Measurements from ENCODE around the gene CROCC2. TPM values are rescaled to one million over a fixed set of nuclear protein-coding genes. Genes with fewer than 3 reads are reported as not detected.
A peak's percentile ranks its signal among the peaks of the same experiment; 100 is the strongest.

The CROCC2 gene
- total and polyA plus RNA-seq, 12 donors, result 0.07 to 0.65 (median 0.28) TPM; not detected in 6

DNA sequence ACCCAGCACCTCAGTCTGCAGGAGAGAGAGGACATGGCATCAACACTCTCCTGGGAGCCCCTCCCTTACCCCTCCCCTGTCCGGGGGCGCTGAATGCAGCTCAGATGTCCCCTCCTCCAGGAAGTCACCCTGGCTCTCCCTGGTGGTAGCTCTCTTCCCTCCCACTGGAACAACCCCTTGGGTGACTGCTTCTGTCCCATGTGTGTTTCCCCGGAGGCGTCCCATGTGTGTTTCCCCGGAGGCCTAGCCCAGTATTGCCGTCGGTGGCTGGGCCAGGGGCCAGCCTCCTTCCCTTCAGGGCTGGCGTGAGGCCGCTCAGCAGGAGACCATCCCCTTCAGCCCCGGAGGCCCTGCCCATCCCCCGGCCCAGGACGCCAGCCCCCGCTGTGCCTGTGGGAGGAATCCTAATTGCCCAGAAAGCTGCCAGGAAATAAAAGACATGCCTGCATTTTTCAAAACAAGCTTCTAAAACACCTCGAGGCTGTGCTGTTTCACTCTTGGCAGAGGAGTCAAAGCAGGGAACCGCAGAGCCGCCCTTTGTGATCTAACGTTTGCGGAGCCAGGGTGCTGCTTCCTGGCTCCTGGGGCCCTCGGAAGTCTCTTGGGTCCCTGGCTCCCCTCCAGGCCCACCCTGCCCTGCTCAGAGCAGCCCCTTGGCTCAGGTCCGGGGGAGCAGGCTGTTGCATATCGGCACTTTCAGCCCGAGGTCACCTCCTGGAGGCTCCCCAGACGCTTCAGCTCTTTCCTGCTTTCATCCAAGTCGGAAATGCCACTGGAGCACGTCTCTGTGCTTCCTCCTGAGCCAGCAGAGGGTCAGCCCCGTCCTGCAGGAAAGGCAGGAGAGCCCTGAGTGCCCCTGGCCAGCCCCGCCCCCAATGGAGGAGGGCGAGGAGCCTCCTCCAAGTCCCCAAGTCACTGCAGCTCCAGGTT is 103.7 kb downstream of the CROCC2 start:
- H3K4me1 ChIP-seq (replicated peaks in 1 of 2), result peaks cover 16 to 27% of the 10 kb centered on the region in 2 donors
- intact Hi-C loops (cut with DNase I), result no loop called here
- peaks cover 0 to 4% (median 0%) of the 10 kb centered on the region in 3 donors for H3K9me3 ChIP-seq (replicated peaks in 1 of 3)
- no peak for TF ChIP-seq POLR2A (IDR thresholded peaks at IDR 0.05)
- TF ChIP-seq, protein P1, sequence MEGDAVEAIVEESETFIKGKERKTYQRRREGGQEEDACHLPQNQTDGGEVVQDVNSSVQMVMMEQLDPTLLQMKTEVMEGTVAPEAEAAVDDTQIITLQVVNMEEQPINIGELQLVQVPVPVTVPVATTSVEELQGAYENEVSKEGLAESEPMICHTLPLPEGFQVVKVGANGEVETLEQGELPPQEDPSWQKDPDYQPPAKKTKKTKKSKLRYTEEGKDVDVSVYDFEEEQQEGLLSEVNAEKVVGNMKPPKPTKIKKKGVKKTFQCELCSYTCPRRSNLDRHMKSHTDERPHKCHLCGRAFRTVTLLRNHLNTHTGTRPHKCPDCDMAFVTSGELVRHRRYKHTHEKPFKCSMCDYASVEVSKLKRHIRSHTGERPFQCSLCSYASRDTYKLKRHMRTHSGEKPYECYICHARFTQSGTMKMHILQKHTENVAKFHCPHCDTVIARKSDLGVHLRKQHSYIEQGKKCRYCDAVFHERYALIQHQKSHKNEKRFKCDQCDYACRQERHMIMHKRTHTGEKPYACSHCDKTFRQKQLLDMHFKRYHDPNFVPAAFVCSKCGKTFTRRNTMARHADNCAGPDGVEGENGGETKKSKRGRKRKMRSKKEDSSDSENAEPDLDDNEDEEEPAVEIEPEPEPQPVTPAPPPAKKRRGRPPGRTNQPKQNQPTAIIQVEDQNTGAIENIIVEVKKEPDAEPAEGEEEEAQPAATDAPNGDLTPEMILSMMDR (IDR thresholded peaks at IDR 0.05), result peak in 4 of 6 experiments; percentile 17 to 39 (median 32)
- peak overlapping the region in 4 of 5 donors; percentile 11 to 84 (median 69) for H3K27ac ChIP-seq
- H3K36me3 ChIP-seq (replicated peaks in 1 of 2), result no peaks in the 10 kb centered on the region
- WGBS, 4 donors, result 2 to 8% (median 5%) methylated on average over 17 to 28 of the region's 28 CpGs
- H3K27me3 ChIP-seq, result no peaks in the 10 kb centered on the region
- H3K4me3 ChIP-seq, result peak overlapping the region in 2 of 4 donors; percentile 8 to 54
- DNase-seq, result peak; percentile 26 to 81 (median 66)

DNA sequence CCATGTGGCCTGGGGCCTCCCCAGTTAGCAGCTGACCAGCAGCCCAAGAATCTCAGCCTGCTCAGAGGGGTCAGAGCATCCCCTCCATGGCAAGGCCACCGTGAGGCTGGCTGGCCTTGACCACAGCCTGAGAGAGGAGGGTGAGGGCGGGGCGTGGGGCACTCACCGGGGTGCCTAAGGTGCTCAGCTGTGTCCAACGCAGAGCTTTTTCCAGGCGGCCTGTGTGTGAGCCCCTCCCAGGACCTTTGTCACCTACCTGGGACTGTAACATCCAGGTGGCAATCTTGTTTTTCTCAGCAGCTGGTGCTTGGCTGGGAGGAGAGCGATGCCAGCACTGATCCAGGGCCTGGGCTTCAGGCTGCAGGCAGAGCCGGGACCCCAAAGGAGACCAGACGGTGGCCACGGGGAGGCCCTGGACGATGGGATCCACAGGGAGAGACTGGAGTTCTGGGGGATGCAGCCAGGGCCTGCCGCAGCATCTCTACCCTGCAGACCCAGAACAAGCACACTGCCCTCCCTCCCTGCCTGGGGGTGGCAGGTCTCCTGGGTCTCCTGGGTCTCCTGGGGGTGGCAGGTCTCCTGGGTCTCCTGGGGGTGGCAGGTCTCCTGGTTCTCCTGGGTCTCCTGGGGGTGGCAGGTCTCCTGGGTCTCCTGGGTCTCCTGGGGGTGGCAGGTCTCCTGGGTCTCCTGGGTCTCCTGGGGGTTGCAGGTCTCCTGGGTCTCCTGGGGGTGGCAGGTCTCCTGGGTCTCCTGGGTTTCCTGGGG is 104.6 kb downstream of the CROCC2 start:
- intact Hi-C loops (cut with DNase I), result no loop called here
- Histone ChIP-seq H3K27ac (peak overlapping the region in 3 of 5 donors; percentile 67 to 84 (median 71)), H3K36me3 (replicated peaks in 1 of 2) (no peaks in the 10 kb centered on the region), H3K9me3 (replicated peaks in 1 of 3) (no peaks in the 10 kb centered on the region), H3K4me3 (peak overlapping the region in 1 of 4 donors; percentile 54), H3K27me3 (no peaks in the 10 kb centered on the region), H3K4me1 (replicated peaks in 1 of 2) (peaks cover 16 to 27% of the 10 kb centered on the region in 2 donors)
- TF ChIP-seq POLR2A (IDR thresholded peaks at IDR 0.05), result no peak
- TF ChIP-seq, protein P1 (IDR thresholded peaks at IDR 0.05), result no peak
- peak in 2 of 7 donors; percentile 14 to 38 for DNase-seq
- 36 to 100% (median 61%) methylated on average over 2 to 12 of the region's 12 CpGs for WGBS, 4 donors

DNA sequence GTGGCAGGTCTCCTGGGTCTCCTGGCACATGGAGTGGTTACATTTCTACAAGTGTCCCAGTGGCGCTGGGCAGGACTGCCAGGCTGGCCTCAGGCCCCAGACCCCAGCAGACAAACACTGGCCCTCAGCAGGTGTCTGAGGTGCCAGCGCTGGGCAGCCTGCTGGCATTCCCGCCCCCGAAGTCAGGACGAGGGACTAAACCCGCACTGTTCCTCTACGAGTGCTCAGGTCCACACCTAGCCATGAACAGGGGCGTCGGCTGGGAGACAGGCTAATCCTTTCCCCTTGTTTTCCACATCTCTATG is 105.1 kb downstream of the CROCC2 start:
- Histone ChIP-seq H3K27ac (peak overlapping the region in 1 of 5 donors; percentile 21), H3K9me3 (replicated peaks in 1 of 3) (no peaks in the 10 kb centered on the region), H3K4me3 (no peak overlapping the region), H3K4me1 (replicated peaks in 1 of 2) (peaks cover 16 to 27% of the 10 kb centered on the region in 2 donors), H3K27me3 (no peaks in the 10 kb centered on the region), H3K36me3 (replicated peaks in 1 of 2) (no peaks in the 10 kb centered on the region)
- no peak for TF ChIP-seq POLR2A (IDR thresholded peaks at IDR 0.05)
- TF ChIP-seq, protein P1 (IDR thresholded peaks at IDR 0.05), result no peak
- 86 to 95% (median 92%) methylated on average over 7 to 9 of the region's 9 CpGs for WGBS, 4 donors
- DNase-seq, result peak in 2 of 7 donors; percentile 16 to 36
- intact Hi-C loops (cut with DNase I), result no loop called here
